Stimulated activated naive B cell treated with anti-CD40 and anti-IgM and Interleukin-4, amounts not matched to agents 10 μg/mL and 1 μg/mL and 100 μg/mL, for 72 hours (primary cell): ENCODE results near the gene IL1R2.

Experiments used
- ATAC-seq, 2 donors: fragments of 150-1000 bp; cut with Tn5 transposase; replicated peaks; 2 replicates each; pipeline ENCODE4 v1.10.0; 2021; ENCODE audit warnings: moderate library complexity in 1 of 2
- DNase-seq: peaks from one replicate; pipeline ENCODE4 v3.0.0; 2021
- H3K27ac Mint-ChIP-seq: one replicate; pipeline ENCODE4 v1.8.0; 2022; ENCODE audit warnings: mild to moderate bottlenecking, mixed read lengths
- H3K27me3 Mint-ChIP-seq, 2 donors: one replicate each; pipeline ENCODE4 v1.8.0; 2022; ENCODE audit warnings: mixed read lengths in 2 of 2
- H3K36me3 Mint-ChIP-seq, 2 donors: one replicate each; pipeline ENCODE4 v1.8.0; 2022; ENCODE audit warnings: mixed read lengths in 2 of 2, mild to moderate bottlenecking in 1 of 2
- H3K4me1 Mint-ChIP-seq, 2 donors: one replicate each; pipeline ENCODE4 v1.8.0; 2022; ENCODE audit warnings: mixed read lengths in 2 of 2, mild to moderate bottlenecking in 1 of 2
- H3K4me3 Mint-ChIP-seq, 2 donors: one replicate each; pipeline ENCODE4 v1.8.0; 2022; ENCODE audit warnings: mild to moderate bottlenecking in 2 of 2, mixed read lengths in 2 of 2, moderate library complexity in 1 of 2
- H3K9me3 Mint-ChIP-seq, 2 donors: one replicate each; pipeline ENCODE4 v1.8.0; 2022; ENCODE audit warnings: mixed read lengths in 2 of 2, mild to moderate bottlenecking in 1 of 2

IL1R2 gene

DNA sequence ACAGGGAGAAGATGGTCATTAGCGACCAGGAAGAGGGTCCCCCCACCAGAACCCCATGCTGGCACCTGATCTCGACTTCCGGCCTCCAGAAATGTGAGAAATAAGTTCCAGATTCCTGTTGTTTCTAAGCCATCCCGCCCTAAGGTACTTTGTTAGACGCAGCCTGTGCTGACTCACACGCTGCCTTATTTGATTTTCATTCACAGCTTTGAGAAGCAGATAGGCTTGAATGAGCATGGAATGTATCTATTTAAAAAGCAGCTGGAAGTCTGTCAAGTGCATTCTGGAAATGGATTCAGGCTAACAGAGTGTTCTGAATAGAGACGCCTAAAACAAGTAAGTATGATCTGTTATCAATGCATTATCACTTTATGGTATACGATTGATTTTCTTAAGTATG lies 8.3 kb upstream of the IL1R2 start:
- no peak overlapping the region for H3K4me3 Mint-ChIP-seq
- no peak overlapping the region for H3K27ac Mint-ChIP-seq
- no peaks in the 10 kb centered on the region for H3K4me1 Mint-ChIP-seq
- no peaks in the 10 kb centered on the region for H3K36me3 Mint-ChIP-seq
- no peaks in the 10 kb centered on the region for H3K9me3 Mint-ChIP-seq
- ATAC-seq (no peak), DNase-seq (no peak)
- peaks cover 11 to 13% of the 10 kb centered on the region in 2 donors for H3K27me3 Mint-ChIP-seq

DNA sequence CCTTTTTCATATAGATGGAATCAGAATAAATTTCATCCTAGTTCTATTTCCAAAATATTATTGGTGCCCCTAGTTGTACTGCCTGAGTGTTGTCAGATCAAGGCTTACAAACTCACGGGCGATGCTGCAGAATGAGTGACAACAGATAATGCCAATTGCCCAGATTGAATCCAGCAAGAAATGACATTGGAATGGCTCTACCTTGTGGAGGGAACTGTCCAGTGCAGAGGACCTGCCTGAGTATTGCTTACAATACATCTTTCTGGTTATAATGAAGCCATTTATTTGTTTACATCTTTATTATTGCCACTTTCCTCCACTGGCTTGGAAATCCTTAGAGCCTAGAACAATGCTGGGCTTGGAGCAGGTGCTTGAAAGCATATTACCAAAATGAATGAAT lies 7.8 kb upstream of the IL1R2 start:
- no peaks in the 10 kb centered on the region for H3K4me1 Mint-ChIP-seq
- DNase-seq: no peak
- H3K4me3 Mint-ChIP-seq: no peak overlapping the region
- no peak for ATAC-seq
- no peaks in the 10 kb centered on the region for H3K9me3 Mint-ChIP-seq
- H3K27me3 Mint-ChIP-seq: peaks cover 13% of the 10 kb centered on the region in 2 donors
- no peaks in the 10 kb centered on the region for H3K36me3 Mint-ChIP-seq
- H3K27ac Mint-ChIP-seq: no peak overlapping the region

DNA sequence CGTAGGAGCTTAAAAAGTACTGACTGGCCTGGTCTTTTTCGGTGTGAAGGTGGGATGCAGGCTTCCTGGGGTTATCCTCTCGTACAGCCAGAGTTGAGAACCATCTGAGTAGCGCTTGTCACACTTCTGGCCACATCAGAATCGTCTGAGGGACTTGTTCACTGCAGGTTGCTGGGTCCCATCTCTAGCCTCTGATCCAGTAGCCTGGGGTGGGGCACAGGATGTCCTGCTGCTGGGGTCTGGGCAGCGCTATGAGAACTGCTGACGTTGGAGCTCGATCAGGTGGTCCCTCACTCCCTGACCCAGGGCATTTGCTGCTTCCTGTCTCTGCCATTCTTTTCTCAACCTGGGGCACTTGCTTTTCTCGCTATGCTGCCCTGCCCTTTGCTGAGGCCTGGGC lies 7.1 kb upstream of the IL1R2 start:
- Mint-ChIP-seq H3K4me3 (no peak overlapping the region), H3K36me3 (no peaks in the 10 kb centered on the region), H3K9me3 (no peaks in the 10 kb centered on the region), H3K4me1 (peaks cover 3 to 4% of the 10 kb centered on the region in 2 donors), H3K27me3 (peaks cover 13% of the 10 kb centered on the region in 2 donors), H3K27ac (no peak overlapping the region)
- ATAC-seq (no peak), DNase-seq (no peak)

DNA sequence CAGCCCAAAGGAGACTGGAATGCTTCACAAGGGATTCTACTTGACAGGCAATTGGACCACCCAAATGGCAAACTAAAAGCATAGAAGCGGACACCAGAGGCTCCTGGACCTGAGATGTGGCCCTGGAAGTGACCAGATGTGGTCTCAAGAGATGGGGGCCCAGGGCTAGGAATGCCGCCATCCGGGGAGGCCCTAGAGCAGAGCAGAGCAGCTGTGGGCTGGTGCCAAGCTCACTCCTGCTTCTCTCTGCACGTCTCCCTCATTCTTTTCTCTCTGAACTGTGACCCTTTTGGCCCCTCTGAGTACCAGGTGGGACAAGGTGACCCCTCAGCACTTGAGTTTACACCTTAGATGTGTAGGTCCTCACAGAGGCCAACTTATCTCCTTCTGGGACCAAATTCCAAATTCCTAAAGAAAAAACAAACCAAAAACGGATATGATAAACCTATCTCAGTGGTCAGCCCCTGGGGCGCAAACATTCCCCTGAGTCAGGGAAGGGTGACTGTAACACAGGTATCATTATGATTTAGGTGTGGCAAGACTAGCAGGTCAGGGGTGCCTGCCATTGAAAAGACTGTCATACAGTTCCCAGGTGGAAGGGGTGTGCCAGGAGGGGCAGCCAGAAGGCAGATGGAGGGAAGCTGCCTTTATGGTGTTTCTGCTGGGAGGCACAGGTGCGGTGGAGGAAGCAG lies 6.5 kb upstream of the IL1R2 start:
- Mint-ChIP-seq H3K36me3 (no peaks in the 10 kb centered on the region), H3K27me3 (peaks cover 13% of the 10 kb centered on the region in 2 donors), H3K4me3 (no peak overlapping the region), H3K4me1 (peaks cover 9% of the 10 kb centered on the region in 2 donors), H3K27ac (no peak overlapping the region), H3K9me3 (no peaks in the 10 kb centered on the region)
- no peak for ATAC-seq
- DNase-seq: no peak

DNA sequence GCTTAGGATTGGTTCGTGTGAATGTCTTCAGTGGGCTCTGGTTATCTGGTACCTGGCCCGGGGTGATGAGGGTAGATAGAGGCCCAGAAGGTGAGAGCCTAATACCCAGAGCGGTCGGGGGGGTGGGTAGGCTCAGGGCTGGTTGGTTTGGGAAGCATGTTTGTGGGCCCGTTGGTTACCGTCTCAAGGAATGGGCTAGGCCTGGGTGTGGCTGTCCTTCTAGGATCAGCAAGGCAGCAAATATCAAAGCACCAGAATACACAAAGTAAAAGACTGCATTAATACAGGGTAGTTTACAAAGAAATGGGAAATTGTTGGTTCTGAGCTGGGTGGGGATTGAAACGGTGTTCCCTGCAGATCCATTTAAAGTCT lies 6.0 kb upstream of the IL1R2 start:
- peaks cover 11 to 14% of the 10 kb centered on the region in 2 donors for H3K4me1 Mint-ChIP-seq
- peaks cover 13% of the 10 kb centered on the region in 2 donors for H3K27me3 Mint-ChIP-seq
- no peak for DNase-seq
- no peak overlapping the region for H3K4me3 Mint-ChIP-seq
- ATAC-seq: no peak
- H3K36me3 Mint-ChIP-seq: no peaks in the 10 kb centered on the region
- H3K27ac Mint-ChIP-seq: no peak overlapping the region
- no peaks in the 10 kb centered on the region for H3K9me3 Mint-ChIP-seq

DNA sequence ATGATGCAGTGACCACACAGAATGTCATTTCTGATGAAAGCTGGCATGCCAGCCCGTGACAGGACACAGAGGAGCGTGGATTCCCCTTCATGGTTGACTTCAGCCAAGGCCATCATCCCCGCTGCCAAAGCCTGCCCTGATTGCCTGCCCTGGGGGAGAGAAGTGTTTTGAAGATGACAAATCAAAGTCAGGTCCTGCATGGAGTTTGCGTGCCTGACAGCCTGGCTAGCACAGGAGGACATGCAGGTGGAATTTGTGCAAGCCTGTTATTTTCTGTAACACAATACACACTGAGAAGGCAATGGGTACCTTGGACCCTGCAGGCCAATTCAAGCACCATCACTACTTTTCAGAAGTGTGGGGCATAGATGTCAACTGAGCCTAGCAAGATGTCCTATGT lies 5.4 kb upstream of the IL1R2 start:
- H3K4me1 Mint-ChIP-seq: peaks cover 17 to 19% of the 10 kb centered on the region in 2 donors
- H3K27me3 Mint-ChIP-seq: peaks cover 13 to 17% of the 10 kb centered on the region in 2 donors
- no peak overlapping the region for H3K4me3 Mint-ChIP-seq
- no peaks in the 10 kb centered on the region for H3K9me3 Mint-ChIP-seq
- DNase-seq: no peak
- H3K36me3 Mint-ChIP-seq: no peaks in the 10 kb centered on the region
- no peak overlapping the region for H3K27ac Mint-ChIP-seq
- ATAC-seq: no peak

DNA sequence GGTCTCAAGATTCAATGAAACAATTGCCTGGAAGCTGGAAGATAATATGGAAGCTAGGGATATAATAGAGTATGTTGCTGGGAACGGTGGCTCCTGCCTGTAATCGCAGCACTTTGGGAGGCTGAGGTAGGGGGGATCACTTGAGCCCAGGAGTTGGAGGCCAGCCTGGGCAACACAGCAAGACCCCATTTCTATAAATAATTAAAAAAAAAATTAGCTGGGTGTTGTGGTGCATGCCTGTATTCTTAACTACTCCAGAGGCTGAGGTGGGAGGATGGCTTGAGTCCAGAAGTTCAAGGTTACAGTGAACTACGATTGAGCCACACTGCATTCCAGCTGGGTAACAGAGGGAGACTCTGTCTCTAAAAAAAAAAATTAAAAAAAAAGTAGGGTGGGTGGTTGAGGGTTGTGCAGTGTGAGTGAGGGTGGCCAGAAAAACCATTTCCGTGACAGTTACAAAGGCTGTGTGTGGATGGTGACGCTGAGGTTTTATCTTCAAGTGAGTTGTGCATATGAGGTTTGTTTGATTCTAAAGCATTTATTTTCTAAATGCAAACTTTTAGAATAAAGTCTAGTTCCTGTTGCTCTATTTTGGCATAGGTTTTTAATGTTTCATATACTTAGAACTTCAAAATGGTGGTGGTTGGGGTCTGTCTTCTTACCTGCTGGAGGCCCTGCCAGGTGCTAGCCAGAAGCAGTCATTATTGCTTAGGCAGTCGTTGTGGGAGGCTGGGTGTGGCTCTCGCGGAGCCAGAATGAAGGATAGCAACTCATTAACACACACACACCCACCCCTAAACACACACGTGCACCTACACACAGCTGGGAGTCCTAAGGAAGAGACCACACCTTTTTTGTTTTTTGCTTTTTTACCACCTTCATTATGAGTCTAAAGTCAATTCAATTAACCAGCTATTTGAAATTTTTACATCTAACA lies 4.7 kb upstream of the IL1R2 start:
- no peaks in the 10 kb centered on the region for H3K36me3 Mint-ChIP-seq
- ATAC-seq: no peak
- H3K4me3 Mint-ChIP-seq: no peak overlapping the region
- peaks cover 23 to 26% of the 10 kb centered on the region in 2 donors for H3K4me1 Mint-ChIP-seq
- H3K27me3 Mint-ChIP-seq: peaks cover 18 to 24% of the 10 kb centered on the region in 2 donors
- H3K9me3 Mint-ChIP-seq: no peaks in the 10 kb centered on the region
- no peak for DNase-seq
- H3K27ac Mint-ChIP-seq: no peak overlapping the region

DNA sequence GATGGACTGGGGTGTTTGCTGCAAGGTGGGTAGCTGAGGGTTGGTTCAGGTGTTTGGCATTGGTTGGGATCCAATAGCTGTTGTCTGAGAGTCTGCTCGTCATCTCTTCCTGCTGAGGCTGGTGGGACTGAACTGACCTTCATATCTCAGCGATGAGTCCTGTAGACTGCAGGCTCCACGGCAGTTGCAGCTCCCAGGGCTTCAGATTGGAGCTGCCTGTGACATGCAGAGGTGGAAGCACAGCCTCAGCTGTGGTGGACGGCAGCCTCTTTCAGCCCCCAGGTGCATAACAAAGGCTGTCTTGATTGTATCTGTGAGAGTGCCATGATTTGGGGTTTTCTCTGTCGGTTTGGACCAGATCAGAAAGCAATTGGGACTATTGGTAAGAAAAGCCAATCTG lies 3.9 kb upstream of the IL1R2 start:
- Mint-ChIP-seq H3K9me3 (no peaks in the 10 kb centered on the region), H3K4me1 (peaks cover 26 to 33% of the 10 kb centered on the region in 2 donors), H3K27me3 (peaks cover 25 to 31% of the 10 kb centered on the region in 2 donors), H3K4me3 (no peak overlapping the region), H3K27ac (no peak overlapping the region), H3K36me3 (no peaks in the 10 kb centered on the region)
- DNase-seq (no peak), ATAC-seq (no peak)

DNA sequence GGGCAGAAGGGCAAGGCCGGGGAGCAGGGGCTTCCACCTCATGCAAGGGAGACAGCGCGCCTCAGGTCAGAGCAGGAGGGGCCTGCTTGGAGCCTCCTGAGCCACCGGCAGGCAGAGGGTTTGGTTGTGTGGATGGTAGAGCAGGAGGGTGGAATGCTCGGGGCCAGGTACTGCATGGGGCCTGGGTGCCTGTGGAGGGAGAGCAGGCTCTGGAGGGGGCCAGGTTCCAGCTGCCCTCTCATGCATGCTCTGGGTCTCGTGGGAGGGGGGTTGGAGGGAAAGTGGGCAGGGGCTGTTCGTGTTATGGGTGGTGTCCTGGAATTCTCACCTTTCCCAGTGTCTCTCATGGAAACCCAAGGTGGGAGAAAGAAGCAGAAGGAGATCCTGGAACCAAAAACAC lies 3.2 kb upstream of the IL1R2 start:
- no peak for DNase-seq
- H3K9me3 Mint-ChIP-seq: no peaks in the 10 kb centered on the region
- no peak overlapping the region for H3K4me3 Mint-ChIP-seq
- no peak for ATAC-seq
- no peak overlapping the region for H3K27ac Mint-ChIP-seq
- H3K4me1 Mint-ChIP-seq: peaks cover 26 to 33% of the 10 kb centered on the region in 2 donors
- H3K36me3 Mint-ChIP-seq: no peaks in the 10 kb centered on the region
- peaks cover 25 to 31% of the 10 kb centered on the region in 2 donors for H3K27me3 Mint-ChIP-seq

DNA sequence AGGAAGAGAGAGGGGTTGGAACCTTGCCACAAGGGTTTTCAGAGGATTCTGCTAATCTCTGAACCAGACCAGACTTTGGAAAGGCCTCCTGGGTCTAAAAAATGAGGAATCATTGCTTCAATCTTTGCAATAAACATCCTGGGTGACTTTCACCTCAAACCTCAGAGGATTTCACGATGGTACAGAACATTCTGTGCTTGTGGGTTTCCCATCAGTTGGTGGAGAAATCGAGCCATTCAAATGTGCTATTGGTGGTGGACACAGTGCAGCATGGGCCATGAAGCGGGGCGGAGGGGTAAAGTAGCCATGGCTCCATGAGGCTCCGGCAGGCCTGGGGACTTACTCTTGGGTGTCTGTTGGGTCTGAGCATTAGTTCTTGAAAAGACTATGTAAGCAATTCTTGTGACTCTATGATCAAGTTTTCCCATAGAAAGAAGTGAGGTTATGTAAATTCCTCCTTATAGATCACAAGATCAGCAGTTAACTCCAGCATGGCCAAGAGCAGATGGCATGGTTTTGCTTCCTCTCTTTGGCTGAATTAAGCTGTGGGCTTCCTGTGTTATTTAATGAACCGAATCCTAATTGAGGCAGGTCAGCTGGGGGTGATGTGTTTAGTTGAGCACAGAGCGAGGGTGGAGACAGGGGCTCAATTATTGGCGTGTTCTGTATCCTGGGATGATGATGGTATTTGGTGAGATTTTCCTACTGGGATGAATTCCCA lies 1.9 kb upstream of the IL1R2 start:
- no peak for DNase-seq
- no peak overlapping the region for H3K4me3 Mint-ChIP-seq

DNA sequence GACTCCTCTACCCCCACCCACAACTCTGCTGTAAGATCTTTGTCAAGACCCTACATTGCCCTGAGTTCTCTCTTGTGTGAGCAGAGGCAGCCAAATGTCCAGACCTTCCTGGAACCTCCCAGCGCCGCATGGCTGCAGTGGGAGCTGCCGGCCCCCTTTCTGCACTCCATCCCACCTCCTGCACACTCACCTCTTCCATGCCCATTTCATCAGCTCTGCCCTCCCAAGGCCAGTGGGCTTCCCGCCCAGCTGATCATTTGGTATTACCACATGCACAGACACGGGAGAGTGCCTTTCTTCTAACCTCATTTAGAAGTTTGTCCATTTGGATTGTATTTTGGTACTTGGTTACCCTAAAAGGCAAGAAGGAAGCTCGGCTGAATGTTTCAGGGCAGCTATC lies 2.0 kb downstream of the IL1R2 start:
- no peaks in the 10 kb centered on the region for H3K9me3 Mint-ChIP-seq
- H3K27me3 Mint-ChIP-seq: peaks cover 22 to 24% of the 10 kb centered on the region in 2 donors
- peaks cover 27 to 33% of the 10 kb centered on the region in 2 donors for H3K4me1 Mint-ChIP-seq
- no peaks in the 10 kb centered on the region for H3K36me3 Mint-ChIP-seq
- ATAC-seq (no peak), DNase-seq (no peak)
- no peak overlapping the region for H3K4me3 Mint-ChIP-seq
- no peak overlapping the region for H3K27ac Mint-ChIP-seq

More for the DNA sequence above, 1.9 kb upstream of the IL1R2 start:
- peak; percentile 27 to 42 for ATAC-seq
- no peaks in the 10 kb centered on the region for H3K9me3 Mint-ChIP-seq
- peaks cover 26 to 33% of the 10 kb centered on the region in 2 donors for H3K4me1 Mint-ChIP-seq
- H3K27ac Mint-ChIP-seq: no peak overlapping the region
- H3K36me3 Mint-ChIP-seq: no peaks in the 10 kb centered on the region
- peaks cover 30 to 31% of the 10 kb centered on the region in 2 donors for H3K27me3 Mint-ChIP-seq

DNA sequence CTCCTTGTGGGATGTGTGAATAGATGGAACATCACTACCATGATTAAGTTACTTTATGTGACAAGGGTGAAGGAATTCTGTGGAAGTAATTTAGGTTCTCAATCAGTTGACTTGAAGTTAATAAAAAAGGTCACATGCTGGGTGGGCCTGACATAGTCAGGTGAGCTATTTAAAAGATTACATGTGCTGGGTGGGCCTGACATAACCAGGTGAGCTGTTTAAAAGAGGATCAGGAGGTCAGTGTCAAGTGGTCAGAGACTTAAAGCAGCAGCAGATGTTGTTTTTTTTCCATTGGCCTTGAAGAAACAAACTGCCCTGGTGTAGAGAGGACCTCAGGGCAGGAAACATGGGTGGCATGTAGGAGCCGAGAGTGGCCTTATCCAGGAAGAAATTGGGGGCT lies 3.3 kb downstream of the IL1R2 start:
- Mint-ChIP-seq H3K36me3 (no peaks in the 10 kb centered on the region), H3K27me3 (peaks cover 22 to 24% of the 10 kb centered on the region in 2 donors), H3K9me3 (no peaks in the 10 kb centered on the region), H3K4me3 (no peak overlapping the region), H3K27ac (no peak overlapping the region), H3K4me1 (peaks cover 20 to 25% of the 10 kb centered on the region in 2 donors)
- ATAC-seq (no peak), DNase-seq (no peak)

DNA sequence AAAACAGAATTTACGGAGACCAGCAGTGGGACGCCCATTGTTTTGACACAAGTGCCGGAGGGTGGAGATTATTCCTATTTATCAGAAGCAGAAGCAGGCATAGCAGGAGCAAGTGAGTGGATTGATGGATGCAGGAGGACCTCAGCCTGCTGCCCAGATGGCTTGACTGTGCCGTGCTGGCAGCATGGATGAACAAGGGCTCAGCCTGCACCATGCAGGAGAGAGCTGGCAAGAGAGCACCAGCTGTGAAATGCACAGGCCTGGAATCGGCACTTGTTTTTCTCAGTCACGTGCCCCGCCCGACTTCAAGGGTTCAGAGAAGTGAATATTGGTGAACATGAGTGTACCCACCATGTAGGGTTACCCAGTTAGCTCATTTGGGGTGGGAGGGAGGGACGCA lies 4.0 kb downstream of the IL1R2 start:
- Mint-ChIP-seq H3K9me3 (no peaks in the 10 kb centered on the region), H3K36me3 (no peaks in the 10 kb centered on the region), H3K27ac (no peak overlapping the region), H3K27me3 (peaks cover 22 to 24% of the 10 kb centered on the region in 2 donors), H3K4me1 (peaks cover 16 to 18% of the 10 kb centered on the region in 2 donors), H3K4me3 (no peak overlapping the region)
- no peak for DNase-seq
- ATAC-seq: no peak

DNA sequence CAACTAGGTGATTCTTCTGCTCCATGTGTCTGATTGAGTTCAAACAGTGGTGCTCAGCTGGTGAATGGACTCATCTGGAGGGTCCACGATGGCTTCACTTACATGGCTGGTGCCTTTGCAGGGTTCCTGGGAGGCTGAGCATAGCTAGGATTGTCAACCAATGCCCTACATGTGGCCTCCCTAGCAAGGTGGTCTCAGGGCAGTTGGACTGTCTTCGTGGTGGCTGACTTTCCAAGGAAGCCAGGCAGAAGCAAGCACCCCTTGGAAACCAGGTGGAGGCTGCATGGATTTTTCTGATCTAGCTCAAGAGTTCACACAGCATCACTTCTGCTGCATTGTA lies 6.8 kb downstream of the IL1R2 start:
- peaks cover 5 to 11% of the 10 kb centered on the region in 2 donors for H3K27me3 Mint-ChIP-seq

More for the DNA sequence above, 6.8 kb downstream of the IL1R2 start:
- no peak overlapping the region for H3K27ac Mint-ChIP-seq
- no peak overlapping the region for H3K4me3 Mint-ChIP-seq
- no peaks in the 10 kb centered on the region for H3K9me3 Mint-ChIP-seq
- peaks cover 0 to 1% of the 10 kb centered on the region in 2 donors for H3K4me1 Mint-ChIP-seq
- no peaks in the 10 kb centered on the region for H3K36me3 Mint-ChIP-seq
- DNase-seq: no peak
- ATAC-seq: no peak
